HepG2 (cell line): ENCODE measurements around the gene EID3.
"Not testable (repeated sequence)": the region's sequence is repeated elsewhere in the genome, so short reads cannot be mapped to it uniquely, and the experiment has no call there.

Source experiments
- CREM ChIP-seq, 2 experiments: sonication (generic) in 1 of 2; formaldehyde crosslinking in 1 of 2; IDR thresholded peaks; 2 replicates each; pipeline versions ENCODE4 v1.4.0 to v1.6.1; 2016 to 2020; ENCODE audit warnings: antibody characterized with exemption in 1 of 2, mild to moderate bottlenecking in 1 of 2, missing genetic modification reagents in 1 of 2
- E2F2 ChIP-seq: sonication (generic); formaldehyde crosslinking; IDR thresholded peaks from 2 replicates; pipeline ENCODE4 v1.4.0; 2020; ENCODE audit warnings: missing genetic modification reagents, borderline replicate concordance
- MIER2 ChIP-seq: IDR thresholded peaks from 2 replicates; pipeline ENCODE4 v1.6.1; 2016; ENCODE audit warnings: missing biosample characterization, missing genetic modification reagents
- MTA3 ChIP-seq: sonication (generic); formaldehyde crosslinking; IDR thresholded peaks from 2 replicates; pipeline ENCODE4 v1.4.0; 2020; ENCODE audit warnings: missing genetic modification reagents
- NFYB ChIP-seq: sonication (generic); formaldehyde crosslinking; IDR thresholded peaks from 2 replicates; pipeline ENCODE4 v1.4.0; 2020; ENCODE audit warnings: missing genetic modification reagents
- POLR2A ChIP-seq, 2 experiments: IDR thresholded peaks; 2 replicates each; pipeline ENCODE4 v1.6.1; 2011; ENCODE audit warnings: low read depth in 2 of 2, low read length in 2 of 2, mild to moderate bottlenecking in 1 of 2, moderate library complexity in 1 of 2; ENCODE audit not compliant: insufficient read depth in 1 of 2
- POLR2AphosphoS5 ChIP-seq: IDR thresholded peaks from 2 replicates; pipeline ENCODE4 v1.6.1; 2012; ENCODE audit warnings: low read depth, low read length
- RBAK ChIP-seq: sonication (generic); formaldehyde crosslinking; IDR thresholded peaks from 2 replicates; pipeline ENCODE4 v1.5.1; 2020; ENCODE audit warnings: mild to moderate bottlenecking, missing genetic modification reagents
- SYNCRIP ChIP-seq: fragments of 200-400 bp; formaldehyde crosslinking; IDR thresholded peaks from 2 replicates; pipeline ENCODE4 v1.6.1; 2018; ENCODE audit warnings: mild to moderate bottlenecking, low read depth, low read length; ENCODE audit not compliant: insufficient read depth
- ZNF326 ChIP-seq: sonication (generic); formaldehyde crosslinking; IDR thresholded peaks from 2 replicates; pipeline ENCODE4 v1.4.0; 2020; ENCODE audit warnings: missing genetic modification reagents, borderline replicate concordance
- ZNF367 ChIP-seq: sonication (generic); formaldehyde crosslinking; IDR thresholded peaks from 2 replicates; pipeline ENCODE4 v1.4.0; 2020; ENCODE audit warnings: missing genetic modification reagents, borderline replicate concordance
- TF ChIP-seq, protein P1 (sequence below): sonication (generic); formaldehyde crosslinking; IDR thresholded peaks from 2 replicates; pipeline ENCODE4 v1.8.1; 2023; ENCODE audit warnings: missing genetic modification reagents, inconsistent platforms, borderline replicate concordance
- TF ChIP-seq, protein P2 (sequence below), 2 experiments: sonication (generic) in 1 of 2; formaldehyde crosslinking in 1 of 2; IDR thresholded peaks; 2 replicates each; pipeline versions ENCODE4 v1.5.1 to v1.6.1; 2011 to 2020; ENCODE audit warnings: borderline replicate concordance in 1 of 2, low read depth in 1 of 2, low read length in 1 of 2, mild to moderate bottlenecking in 1 of 2, missing genetic modification reagents in 1 of 2, moderate library complexity in 1 of 2
- TF ChIP-seq, protein P3 (sequence below): sonication (generic); formaldehyde crosslinking; IDR thresholded peaks from 2 replicates; pipeline ENCODE4 v1.5.0; 2020; ENCODE audit warnings: mild to moderate bottlenecking, missing genetic modification reagents, moderate library complexity

DNA sequence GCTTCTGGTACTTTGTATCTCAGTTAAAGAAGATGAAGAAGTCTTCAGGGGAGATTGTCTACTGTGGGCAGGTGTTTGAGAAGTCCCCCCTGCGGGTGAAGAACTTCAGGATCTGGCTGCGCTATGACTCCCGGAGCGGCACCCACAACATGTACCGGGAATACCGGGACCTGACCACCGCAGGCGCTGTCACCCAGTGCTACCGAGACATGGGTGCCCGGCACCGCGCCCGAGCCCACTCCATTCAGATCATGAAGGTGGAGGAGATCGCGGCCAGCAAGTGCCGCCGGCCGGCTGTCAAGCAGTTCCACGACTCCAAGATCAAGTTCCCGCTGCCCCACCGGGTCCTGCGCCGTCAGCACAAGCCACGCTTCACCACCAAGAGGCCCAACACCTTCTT, 38.1 kb upstream of the EID3 start:
- not testable (repeated sequence) for TF ChIP-seq MTA3 (CRISPR knock-in tag); RBAK; POLR2A (IDR thresholded peaks at IDR 0.05; ENCODE audit: insufficient read depth in 1 of 2, low read depth in 2 of 2, low read length in 2 of 2); ZNF326 (CRISPR knock-in tag); E2F2 (CRISPR knock-in tag); POLR2AphosphoS5; MIER2 (CRISPR knock-in tag); CREM (IDR thresholded peaks at IDR 0.05); CREM (CRISPR knock-in tag; IDR thresholded peaks at IDR 0.05); SYNCRIP; NFYB (CRISPR knock-in tag); ZNF367 (CRISPR knock-in tag)
- TF ChIP-seq, protein P1, sequence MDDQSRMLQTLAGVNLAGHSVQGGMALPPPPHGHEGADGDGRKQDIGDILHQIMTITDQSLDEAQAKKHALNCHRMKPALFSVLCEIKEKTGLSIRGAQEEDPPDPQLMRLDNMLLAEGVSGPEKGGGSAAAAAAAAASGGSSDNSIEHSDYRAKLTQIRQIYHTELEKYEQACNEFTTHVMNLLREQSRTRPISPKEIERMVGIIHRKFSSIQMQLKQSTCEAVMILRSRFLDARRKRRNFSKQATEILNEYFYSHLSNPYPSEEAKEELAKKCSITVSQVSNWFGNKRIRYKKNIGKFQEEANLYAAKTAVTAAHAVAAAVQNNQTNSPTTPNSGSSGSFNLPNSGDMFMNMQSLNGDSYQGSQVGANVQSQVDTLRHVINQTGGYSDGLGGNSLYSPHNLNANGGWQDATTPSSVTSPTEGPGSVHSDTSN = not testable (repeated sequence)
- TF ChIP-seq, protein P2, sequence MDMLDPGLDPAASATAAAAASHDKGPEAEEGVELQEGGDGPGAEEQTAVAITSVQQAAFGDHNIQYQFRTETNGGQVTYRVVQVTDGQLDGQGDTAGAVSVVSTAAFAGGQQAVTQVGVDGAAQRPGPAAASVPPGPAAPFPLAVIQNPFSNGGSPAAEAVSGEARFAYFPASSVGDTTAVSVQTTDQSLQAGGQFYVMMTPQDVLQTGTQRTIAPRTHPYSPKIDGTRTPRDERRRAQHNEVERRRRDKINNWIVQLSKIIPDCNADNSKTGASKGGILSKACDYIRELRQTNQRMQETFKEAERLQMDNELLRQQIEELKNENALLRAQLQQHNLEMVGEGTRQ (IDR thresholded peaks at IDR 0.05; ENCODE audit: low read depth, low read length) = not testable (repeated sequence)
- TF ChIP-seq, protein P2 (CRISPR knock-in tag; IDR thresholded peaks at IDR 0.05; ENCODE audit: borderline replicate concordance) = not testable (repeated sequence)
- TF ChIP-seq, protein P3, sequence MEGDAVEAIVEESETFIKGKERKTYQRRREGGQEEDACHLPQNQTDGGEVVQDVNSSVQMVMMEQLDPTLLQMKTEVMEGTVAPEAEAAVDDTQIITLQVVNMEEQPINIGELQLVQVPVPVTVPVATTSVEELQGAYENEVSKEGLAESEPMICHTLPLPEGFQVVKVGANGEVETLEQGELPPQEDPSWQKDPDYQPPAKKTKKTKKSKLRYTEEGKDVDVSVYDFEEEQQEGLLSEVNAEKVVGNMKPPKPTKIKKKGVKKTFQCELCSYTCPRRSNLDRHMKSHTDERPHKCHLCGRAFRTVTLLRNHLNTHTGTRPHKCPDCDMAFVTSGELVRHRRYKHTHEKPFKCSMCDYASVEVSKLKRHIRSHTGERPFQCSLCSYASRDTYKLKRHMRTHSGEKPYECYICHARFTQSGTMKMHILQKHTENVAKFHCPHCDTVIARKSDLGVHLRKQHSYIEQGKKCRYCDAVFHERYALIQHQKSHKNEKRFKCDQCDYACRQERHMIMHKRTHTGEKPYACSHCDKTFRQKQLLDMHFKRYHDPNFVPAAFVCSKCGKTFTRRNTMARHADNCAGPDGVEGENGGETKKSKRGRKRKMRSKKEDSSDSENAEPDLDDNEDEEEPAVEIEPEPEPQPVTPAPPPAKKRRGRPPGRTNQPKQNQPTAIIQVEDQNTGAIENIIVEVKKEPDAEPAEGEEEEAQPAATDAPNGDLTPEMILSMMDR (CRISPR knock-in tag) = not testable (repeated sequence)
